Bronchial epithelial cell (primary cell): ENCODE results near the gene AGPAT4. TPM values are rescaled to one million over a fixed set of nuclear protein-coding genes. Genes with fewer than 3 reads are reported as not detected.
A peak's percentile ranks its signal among the peaks of the same experiment; 100 is the strongest.

Experiments used
- DNase-seq: peaks from one replicate; pipeline ENCODE4 v3.0.0-alpha.2; 2010; ENCODE audit warnings: low read depth
- FAIRE-seq: peaks from 2 replicates; lab custom pipeline; 2011; peaks lifted over from hg19 to GRCh38; lab: Jason Lieb, UNC
- H3K27me3 ChIP-seq: 2 replicates; pipeline ENCODE4 v1.5.1; 2011; ENCODE audit warnings: low read length; ENCODE audit not compliant: control insufficient read depth, insufficient read depth
- H3K36me3 ChIP-seq: 2 replicates; pipeline ENCODE4 v1.5.1; 2011; ENCODE audit warnings: low read length; ENCODE audit not compliant: control insufficient read depth, insufficient read depth
- H3K4me3 ChIP-seq: 2 replicates; pipeline ENCODE4 v1.5.1; 2011; ENCODE audit warnings: mild to moderate bottlenecking, low read depth, low read length, control low read depth
- CTCF ChIP-seq: IDR thresholded peaks from 2 replicates; pipeline ENCODE4 v1.5.1; 2011; ENCODE audit warnings: mild to moderate bottlenecking, moderate library complexity, low read length, control low read depth, inconsistent platforms; ENCODE audit not compliant: insufficient read depth, severe bottlenecking
- total RNA-seq: library from RNA; depleted of rRNA; stranded (reverse); fragments of >200 nt; gene quantifications from 2 replicates; pipeline ENCODE4 v1.2.1, GENCODE V29; 2014

AGPAT4 gene
- total RNA-seq, 1 donor from 2014 or later = 2.6 TPM

DNA sequence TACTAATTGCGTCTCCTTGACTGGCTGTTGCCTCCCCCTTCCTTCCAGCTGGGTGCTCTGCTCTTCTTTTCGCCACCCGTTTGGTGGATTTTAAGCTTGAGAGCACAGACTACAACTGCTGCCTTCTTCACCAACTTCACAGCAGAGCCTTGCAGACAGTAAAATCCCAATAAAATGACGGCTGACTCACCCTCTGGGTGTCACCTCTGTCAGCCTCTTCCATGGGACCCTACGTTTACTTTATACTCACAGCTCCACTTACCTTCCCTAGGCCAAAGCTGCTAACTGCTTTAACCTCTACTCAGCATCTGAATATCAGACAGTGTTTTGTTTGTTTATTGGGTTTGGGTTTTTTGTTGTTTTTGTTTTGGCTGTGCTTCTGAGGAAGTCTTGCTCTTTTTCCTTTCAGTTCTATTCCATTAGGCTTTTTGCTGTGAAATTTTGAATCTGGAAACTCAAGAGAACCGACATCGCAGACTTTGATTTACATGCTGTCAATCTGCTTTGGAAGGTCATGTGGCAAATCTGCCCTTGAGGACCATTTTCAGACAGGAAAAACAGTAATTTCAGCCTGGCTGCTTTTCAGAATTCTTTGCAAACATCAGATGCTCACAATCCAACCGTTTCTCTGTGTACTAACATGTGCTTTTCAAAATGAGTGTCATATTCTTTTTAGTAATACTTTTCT lies 2.4 kb downstream of the AGPAT4 start:
- Histone ChIP-seq H3K4me3 (no peak overlapping the region), H3K27me3 (no peaks in the 10 kb centered on the region), H3K36me3 (no peaks in the 10 kb centered on the region)
- FAIRE-seq (no peak), DNase-seq (no peak)
- no peak for TF ChIP-seq CTCF

DNA sequence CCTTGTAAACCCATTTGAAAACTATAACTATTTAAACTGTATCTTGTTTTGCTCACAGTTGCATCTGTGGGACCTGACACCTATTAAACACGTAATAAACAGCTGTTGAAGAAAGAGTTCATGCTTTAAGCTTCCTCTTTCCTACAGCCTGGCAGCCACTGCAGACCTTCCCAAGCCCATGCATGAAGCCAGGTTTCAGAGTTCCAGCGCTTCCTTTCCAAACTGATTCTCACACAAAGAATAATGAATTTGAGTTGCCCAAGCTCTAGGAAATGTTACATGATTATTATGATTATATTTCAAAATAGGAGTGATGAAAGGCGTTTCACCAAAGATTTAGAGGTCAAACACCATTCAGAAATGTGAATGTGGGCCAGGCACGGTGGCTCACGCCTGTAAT lies 3.7 kb downstream of the AGPAT4 start:
- H3K4me3 ChIP-seq = no peak overlapping the region
- no peak for FAIRE-seq

DNA sequence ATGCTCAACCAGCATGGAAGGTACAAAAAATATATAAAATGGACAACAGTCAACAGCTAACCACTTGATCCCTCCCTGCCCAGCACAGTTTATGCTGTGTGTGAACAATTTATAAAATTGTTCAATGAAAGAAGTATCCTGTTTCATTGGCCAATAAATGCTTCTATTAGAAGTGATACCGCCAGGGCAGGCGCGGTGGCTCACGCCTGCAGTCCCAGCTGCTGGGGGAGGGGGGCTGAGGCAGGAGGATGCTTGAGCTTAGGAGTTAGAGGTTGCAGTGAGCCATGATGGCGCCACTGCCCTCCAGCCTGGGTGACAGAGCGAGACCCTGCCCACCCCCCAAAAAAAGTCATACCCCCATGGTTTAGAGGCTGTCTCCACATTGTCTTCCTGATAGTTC lies 4.6 kb downstream of the AGPAT4 start:
- FAIRE-seq = no peak
- Histone ChIP-seq H3K36me3 (no peaks in the 10 kb centered on the region), H3K4me3 (no peak overlapping the region), H3K27me3 (no peaks in the 10 kb centered on the region)
- DNase-seq = no peak
- no peak for TF ChIP-seq CTCF

More for the DNA sequence above, 3.7 kb downstream of the AGPAT4 start:
- TF ChIP-seq CTCF = no peak
- Histone ChIP-seq H3K27me3 (no peaks in the 10 kb centered on the region), H3K36me3 (no peaks in the 10 kb centered on the region)
- DNase-seq = no peak

GRCh38 chr6:161268531-161269210 lies 5.2 kb downstream of the AGPAT4 start:
- TF ChIP-seq CTCF = no peak
- DNase-seq (no peak), FAIRE-seq (no peak)
- Histone ChIP-seq H3K4me3 (no peak overlapping the region), H3K27me3 (no peaks in the 10 kb centered on the region), H3K36me3 (no peaks in the 10 kb centered on the region)

DNA sequence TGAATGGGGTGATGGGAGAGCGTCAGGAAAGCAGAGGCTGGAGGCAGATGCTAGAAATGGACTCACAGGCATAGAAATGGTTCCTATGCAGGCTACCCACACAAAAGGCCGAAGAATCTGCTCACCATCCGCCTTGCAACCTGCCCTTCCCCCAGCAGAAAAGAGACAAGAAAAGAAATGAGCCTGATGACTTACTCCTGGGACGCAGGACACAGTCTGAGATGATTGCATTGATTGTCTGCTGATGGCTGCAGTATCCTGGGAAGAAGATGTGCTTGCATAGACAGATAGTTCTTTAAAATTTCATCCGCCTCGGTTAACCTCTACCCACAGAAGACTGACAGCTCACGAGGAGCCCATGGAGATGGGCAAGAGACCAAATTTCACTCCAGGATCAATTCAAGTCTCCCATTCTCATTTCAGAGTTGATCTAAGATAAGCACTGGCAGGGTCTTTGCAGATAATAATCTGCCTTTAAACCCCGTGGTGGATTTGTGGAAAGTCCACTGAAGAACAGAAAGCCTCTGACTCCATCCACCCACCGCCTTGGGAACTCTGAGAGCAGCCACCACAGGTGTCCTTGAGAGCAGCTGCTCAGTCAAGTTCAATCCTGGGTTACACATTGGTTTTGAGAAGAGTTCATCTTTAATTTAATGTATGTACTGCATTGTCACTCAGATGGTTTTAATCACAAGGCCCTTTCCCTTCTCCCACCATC lies 7.2 kb downstream of the AGPAT4 start:
- Histone ChIP-seq H3K4me3 (no peak overlapping the region), H3K36me3 (no peaks in the 10 kb centered on the region), H3K27me3 (no peaks in the 10 kb centered on the region)
- no peak for DNase-seq
- no peak for TF ChIP-seq CTCF
- peak; percentile 60 for FAIRE-seq
